ENCODE measurements around the gene SPDYE2. TPM values are rescaled to one million over a fixed set of nuclear protein-coding genes. Genes with fewer than 3 reads are reported as not detected.
"Not testable (repeated sequence)": the region's sequence is repeated elsewhere in the genome, so short reads cannot be mapped to it uniquely, and the experiment has no call there.

Gene SPDYE2
- total RNA-seq, 2 donors from 2014 or later = not detected

- H3K9ac ChIP-seq (ENCODE audit: low read depth in 2 of 2, low read length in 2 of 2); H3K4me3 ChIP-seq; H3K9me3 ChIP-seq; H3K36me3 ChIP-seq; H3K27ac ChIP-seq; H3K27me3 ChIP-seq; intact Hi-C loops (cut with DNase I); H3K4me1 ChIP-seq; DNase-seq: not testable (repeated sequence)
Observed at GRCh38 chr7:102593637-102594334, 42.8 kb downstream of the SPDYE2 start.

DNA sequence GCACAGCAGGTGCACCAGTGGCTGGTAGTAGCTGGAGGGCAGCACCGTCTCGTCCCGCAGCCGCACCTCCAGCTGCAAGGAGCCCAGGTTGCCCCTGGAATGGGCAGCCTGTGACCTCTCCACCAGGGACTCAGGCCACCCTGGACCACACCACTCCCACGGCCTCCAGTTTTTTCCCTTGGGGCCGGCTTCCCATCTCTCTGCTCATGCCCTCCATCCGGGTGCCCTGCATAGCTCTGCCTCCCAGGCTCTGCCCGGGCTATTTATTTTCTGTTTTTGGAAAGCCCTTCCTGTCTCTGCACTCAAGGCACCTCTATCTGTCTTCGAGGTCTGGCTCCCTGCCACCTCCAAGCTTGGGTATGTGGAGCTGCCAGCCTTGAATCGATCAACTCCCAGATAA, 45.0 kb downstream of the SPDYE2 start:
- H3K36me3 ChIP-seq; H3K9ac ChIP-seq (ENCODE audit: low read depth in 2 of 2, low read length in 2 of 2); H3K4me3 ChIP-seq; H3K9me3 ChIP-seq; intact Hi-C loops (cut with DNase I); H3K4me1 ChIP-seq; DNase-seq; H3K27me3 ChIP-seq; H3K27ac ChIP-seq: not testable (repeated sequence)

DNA sequence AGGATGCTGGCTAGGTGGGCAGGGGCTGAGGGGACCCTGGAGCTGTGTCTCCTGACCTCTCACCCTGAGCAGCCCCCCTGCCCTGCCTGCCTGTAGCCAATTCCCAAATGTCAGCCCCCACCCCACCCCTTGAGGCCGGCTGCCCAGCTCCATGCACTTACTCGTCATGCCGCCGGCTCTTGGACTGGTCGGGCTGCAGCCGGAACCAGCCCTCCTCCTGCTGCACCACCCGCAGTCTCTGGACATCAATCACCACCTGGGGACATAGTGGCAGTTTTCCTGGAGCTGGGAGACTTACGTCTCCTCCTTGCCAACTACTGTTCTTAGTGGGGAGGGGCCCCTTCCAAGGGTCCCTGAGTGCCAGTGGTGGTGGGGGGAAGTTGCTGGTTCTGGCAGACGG, 48.7 kb downstream of the SPDYE2 start:
- intact Hi-C loops (cut with DNase I); H3K27me3 ChIP-seq; DNase-seq; H3K4me1 ChIP-seq; H3K9ac ChIP-seq (ENCODE audit: low read depth in 2 of 2, low read length in 2 of 2); H3K36me3 ChIP-seq; H3K4me3 ChIP-seq; H3K9me3 ChIP-seq; H3K27ac ChIP-seq: not testable (repeated sequence)

DNA sequence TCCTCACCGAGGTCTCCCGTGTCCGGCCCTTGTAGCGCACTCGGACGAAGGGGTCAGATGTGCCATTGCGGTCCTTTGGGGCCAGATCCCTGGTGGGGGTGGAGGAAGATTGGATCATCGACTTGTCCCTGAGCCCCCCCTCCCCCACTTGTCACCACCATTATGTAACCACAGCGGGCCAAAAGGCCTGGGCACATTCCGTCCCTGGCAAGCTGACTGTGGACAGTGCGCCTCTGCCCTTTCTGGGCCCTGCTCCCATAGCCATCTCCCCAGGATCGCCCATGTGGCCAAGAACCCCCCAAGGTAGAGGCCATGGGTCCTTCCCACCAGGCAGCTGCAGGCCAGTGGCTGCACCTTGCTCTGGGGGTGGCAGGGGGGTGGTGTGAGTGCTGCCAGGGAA, 51.3 kb downstream of the SPDYE2 start:
- H3K36me3 ChIP-seq; H3K4me1 ChIP-seq; H3K27ac ChIP-seq; H3K27me3 ChIP-seq; H3K9ac ChIP-seq (ENCODE audit: low read depth in 2 of 2, low read length in 2 of 2); DNase-seq; H3K9me3 ChIP-seq; H3K4me3 ChIP-seq; intact Hi-C loops (cut with DNase I): not testable (repeated sequence)

GRCh38 chr7:102604431-102605145, 53.6 kb downstream of the SPDYE2 start:
- H3K27me3 ChIP-seq; intact Hi-C loops (cut with DNase I); H3K4me3 ChIP-seq; H3K36me3 ChIP-seq; H3K4me1 ChIP-seq; H3K27ac ChIP-seq; H3K9me3 ChIP-seq; DNase-seq; H3K9ac ChIP-seq (ENCODE audit: low read depth in 2 of 2, low read length in 2 of 2): not testable (repeated sequence)

- DNase-seq; H3K4me1 ChIP-seq; H3K36me3 ChIP-seq; H3K9me3 ChIP-seq; H3K27me3 ChIP-seq; H3K4me3 ChIP-seq; H3K9ac ChIP-seq (ENCODE audit: low read depth in 2 of 2, low read length in 2 of 2); H3K27ac ChIP-seq; intact Hi-C loops (cut with DNase I): not testable (repeated sequence)
Observed at GRCh38 chr7:102606848-102607247, 55.8 kb downstream of the SPDYE2 start.

DNA sequence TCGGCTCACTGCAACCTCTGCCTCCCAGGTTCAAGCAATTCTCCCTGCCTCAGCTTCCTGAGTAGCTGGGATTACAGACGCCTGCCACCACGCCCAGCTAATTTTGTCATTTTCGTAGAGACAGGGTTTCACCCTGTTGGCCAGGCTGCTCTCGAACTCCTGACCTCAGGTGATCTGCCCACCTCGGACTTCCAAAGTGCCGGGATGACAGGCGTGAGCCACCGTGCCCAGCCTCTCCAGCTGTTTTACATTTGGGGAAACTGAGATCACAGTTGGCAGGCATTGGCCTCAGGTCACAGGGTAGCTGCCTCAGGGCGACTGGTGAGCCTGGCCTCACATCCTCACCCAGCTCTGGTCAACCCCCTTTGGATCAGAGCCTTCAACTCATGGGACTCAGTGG, 58.7 kb downstream of the SPDYE2 start:
- H3K4me3 ChIP-seq; H3K9me3 ChIP-seq; H3K27me3 ChIP-seq; H3K36me3 ChIP-seq; H3K4me1 ChIP-seq; intact Hi-C loops (cut with DNase I); H3K27ac ChIP-seq; H3K9ac ChIP-seq (ENCODE audit: low read depth in 2 of 2, low read length in 2 of 2): not testable (repeated sequence)
- peak; percentile 9 for DNase-seq

DNA sequence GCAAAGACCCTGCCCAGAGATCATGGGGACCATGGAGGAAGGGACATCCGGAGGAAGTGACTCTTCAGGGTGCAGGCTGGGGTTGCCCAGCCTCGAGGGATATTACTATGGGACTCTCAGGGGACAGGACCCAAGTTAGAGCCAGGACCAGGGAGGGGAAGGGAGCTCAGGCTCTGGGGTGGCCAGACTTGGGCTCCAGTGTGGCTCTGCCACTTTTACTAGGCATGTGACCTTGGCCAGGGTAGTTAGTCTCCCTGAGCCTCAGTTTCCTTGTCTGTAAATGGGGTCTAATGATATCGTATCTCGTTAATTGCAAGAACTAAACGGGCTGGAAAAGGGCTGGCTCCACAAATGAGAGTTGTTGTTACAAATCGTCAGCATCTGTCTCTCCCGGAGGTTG, 59.4 kb downstream of the SPDYE2 start:
- H3K4me3 ChIP-seq; H3K4me1 ChIP-seq; H3K9ac ChIP-seq (ENCODE audit: low read depth in 2 of 2, low read length in 2 of 2); H3K36me3 ChIP-seq; H3K9me3 ChIP-seq; DNase-seq; H3K27ac ChIP-seq; intact Hi-C loops (cut with DNase I); H3K27me3 ChIP-seq: not testable (repeated sequence)

GRCh38 chr7:102611013-102611674, 60.1 kb downstream of the SPDYE2 start:
- H3K9ac ChIP-seq (ENCODE audit: low read depth in 2 of 2, low read length in 2 of 2); H3K27me3 ChIP-seq; intact Hi-C loops (cut with DNase I); H3K36me3 ChIP-seq; H3K4me3 ChIP-seq; H3K4me1 ChIP-seq; DNase-seq; H3K9me3 ChIP-seq; H3K27ac ChIP-seq: not testable (repeated sequence)

- DNase-seq = peak; percentile 21
- H3K9me3 ChIP-seq; H3K27ac ChIP-seq; intact Hi-C loops (cut with DNase I); H3K4me3 ChIP-seq; H3K27me3 ChIP-seq; H3K36me3 ChIP-seq; H3K9ac ChIP-seq (ENCODE audit: low read depth in 2 of 2, low read length in 2 of 2); H3K4me1 ChIP-seq: not testable (repeated sequence)
Observed at GRCh38 chr7:102611675-102612325, 60.8 kb downstream of the SPDYE2 start.

Other genes starting within 250 kb of the SPDYE2 start
- gene SPDYE6, start 194.8 kb upstream of the SPDYE2 start, total RNA-seq = not detected
- gene PRKRIP1, start 154.9 kb upstream of the SPDYE2 start, total RNA-seq = 10 to 100 TPM; 15.1 to 19.4 TPM
- 1 to 10 TPM; 3.3 to 5.5 TPM for gene ORAI2, start 117.7 kb upstream of the SPDYE2 start, total RNA-seq
- 10 to 100 TPM in 1 of 2 donors, 1 to 10 TPM in 1; 9.7 to 14.1 TPM for gene ALKBH4, start 86.4 kb upstream of the SPDYE2 start, total RNA-seq
- 10 to 100 TPM; 11.4 to 19.6 TPM for gene LRWD1, start 86.2 kb upstream of the SPDYE2 start, total RNA-seq
- 10 to 100 TPM; 43.0 to 49.2 TPM for gene POLR2J, start 72.3 kb upstream of the SPDYE2 start, total RNA-seq
- 10 to 100 TPM; 13.2 to 30.0 TPM for gene RASA4B, start 33.4 kb upstream of the SPDYE2 start, total RNA-seq
- 10 to 100 TPM in 1 of 2 donors, 1 to 10 TPM in 1; 9.0 to 13.7 TPM for gene UPK3BL2, start 7.5 kb upstream of the SPDYE2 start, total RNA-seq
- 10 to 100 TPM; 19.2 to 32.9 TPM for gene POLR2J3, start 21.4 kb downstream of the SPDYE2 start, total RNA-seq
- 10 to 100 TPM; 16.7 to 31.3 TPM for gene RASA4, start 65.5 kb downstream of the SPDYE2 start, total RNA-seq
- 10 to 100 TPM in 1 of 2 donors, 1 to 10 TPM in 1; 9.1 to 21.9 TPM for gene UPK3BL1, start 91.6 kb downstream of the SPDYE2 start, total RNA-seq
- not detected for gene SPDYE2B, start 99.1 kb downstream of the SPDYE2 start, total RNA-seq
- 10 to 100 TPM in 1 of 2 donors, 1 to 10 TPM in 1; 5.9 to 12.8 TPM for gene POLR2J2, start 120.4 kb downstream of the SPDYE2 start, total RNA-seq
- gene FAM185A, start 197.8 kb downstream of the SPDYE2 start, total RNA-seq = 10 to 100 TPM in 1 of 2 donors, 1 to 10 TPM in 1; 8.6 to 10.5 TPM